WI38 (cell line): Measurements from ENCODE around the gene FBN1.

Source experiments
- H3K4me3 ChIP-seq: 2 replicates; pipeline ENCODE4 v1.5.1; 2011; ENCODE audit warnings: low read depth, mild to moderate bottlenecking, control low read depth, low read length
- TF ChIP-seq, protein P1 (sequence below): IDR thresholded peaks from 2 replicates; pipeline ENCODE4 v1.5.1; 2012; ENCODE audit warnings: low read depth, mild to moderate bottlenecking, control low read depth, low read length

The FBN1 gene

GRCh38 chr15:48440084-48440483 lies 205.4 kb downstream of the FBN1 start:
- no peak overlapping the region for H3K4me3 ChIP-seq
- TF ChIP-seq, protein P1, sequence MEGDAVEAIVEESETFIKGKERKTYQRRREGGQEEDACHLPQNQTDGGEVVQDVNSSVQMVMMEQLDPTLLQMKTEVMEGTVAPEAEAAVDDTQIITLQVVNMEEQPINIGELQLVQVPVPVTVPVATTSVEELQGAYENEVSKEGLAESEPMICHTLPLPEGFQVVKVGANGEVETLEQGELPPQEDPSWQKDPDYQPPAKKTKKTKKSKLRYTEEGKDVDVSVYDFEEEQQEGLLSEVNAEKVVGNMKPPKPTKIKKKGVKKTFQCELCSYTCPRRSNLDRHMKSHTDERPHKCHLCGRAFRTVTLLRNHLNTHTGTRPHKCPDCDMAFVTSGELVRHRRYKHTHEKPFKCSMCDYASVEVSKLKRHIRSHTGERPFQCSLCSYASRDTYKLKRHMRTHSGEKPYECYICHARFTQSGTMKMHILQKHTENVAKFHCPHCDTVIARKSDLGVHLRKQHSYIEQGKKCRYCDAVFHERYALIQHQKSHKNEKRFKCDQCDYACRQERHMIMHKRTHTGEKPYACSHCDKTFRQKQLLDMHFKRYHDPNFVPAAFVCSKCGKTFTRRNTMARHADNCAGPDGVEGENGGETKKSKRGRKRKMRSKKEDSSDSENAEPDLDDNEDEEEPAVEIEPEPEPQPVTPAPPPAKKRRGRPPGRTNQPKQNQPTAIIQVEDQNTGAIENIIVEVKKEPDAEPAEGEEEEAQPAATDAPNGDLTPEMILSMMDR = no peak

DNA sequence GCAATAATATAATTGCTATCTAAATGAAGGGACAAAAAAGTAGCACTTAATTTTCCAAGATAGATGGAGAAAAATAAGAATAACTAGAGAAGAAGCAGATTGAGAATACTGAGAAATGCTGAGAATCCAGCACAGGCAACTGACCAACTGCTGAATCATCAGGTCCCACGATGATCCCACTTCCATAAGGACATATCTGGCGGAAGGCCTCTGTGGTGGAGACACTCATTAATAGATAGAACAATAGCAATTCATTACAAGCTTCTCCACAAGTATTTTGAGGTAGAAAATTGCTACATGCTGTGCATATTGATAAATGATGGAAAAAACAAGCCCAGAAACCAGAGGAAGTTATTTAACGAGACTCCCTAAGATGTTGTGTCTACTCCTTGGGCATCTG lies 208.3 kb downstream of the FBN1 start:
- no peak overlapping the region for H3K4me3 ChIP-seq

DNA sequence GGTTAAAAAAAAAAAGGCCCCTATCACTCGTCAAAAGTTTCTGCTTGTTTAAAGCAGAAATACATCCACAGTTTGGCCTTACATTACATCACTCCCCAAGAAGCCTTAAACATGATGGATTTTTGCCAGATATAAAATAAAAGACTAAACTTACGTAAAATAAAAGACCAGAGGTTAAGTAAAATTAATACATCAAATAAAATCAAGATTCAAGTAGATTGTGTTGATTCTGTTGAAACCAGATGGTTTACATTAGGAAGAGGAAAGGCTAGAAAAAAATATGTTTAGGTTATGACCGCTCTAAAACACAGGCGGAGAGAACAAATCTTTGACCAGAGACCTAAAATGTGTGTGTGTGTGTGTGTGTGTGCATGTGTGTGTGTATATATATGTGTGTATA lies 210.2 kb downstream of the FBN1 start:
- H3K4me3 ChIP-seq = no peak overlapping the region
- TF ChIP-seq, protein P1 = no peak

More for the DNA sequence above, 208.3 kb downstream of the FBN1 start:
- TF ChIP-seq, protein P1 = no peak

DNA sequence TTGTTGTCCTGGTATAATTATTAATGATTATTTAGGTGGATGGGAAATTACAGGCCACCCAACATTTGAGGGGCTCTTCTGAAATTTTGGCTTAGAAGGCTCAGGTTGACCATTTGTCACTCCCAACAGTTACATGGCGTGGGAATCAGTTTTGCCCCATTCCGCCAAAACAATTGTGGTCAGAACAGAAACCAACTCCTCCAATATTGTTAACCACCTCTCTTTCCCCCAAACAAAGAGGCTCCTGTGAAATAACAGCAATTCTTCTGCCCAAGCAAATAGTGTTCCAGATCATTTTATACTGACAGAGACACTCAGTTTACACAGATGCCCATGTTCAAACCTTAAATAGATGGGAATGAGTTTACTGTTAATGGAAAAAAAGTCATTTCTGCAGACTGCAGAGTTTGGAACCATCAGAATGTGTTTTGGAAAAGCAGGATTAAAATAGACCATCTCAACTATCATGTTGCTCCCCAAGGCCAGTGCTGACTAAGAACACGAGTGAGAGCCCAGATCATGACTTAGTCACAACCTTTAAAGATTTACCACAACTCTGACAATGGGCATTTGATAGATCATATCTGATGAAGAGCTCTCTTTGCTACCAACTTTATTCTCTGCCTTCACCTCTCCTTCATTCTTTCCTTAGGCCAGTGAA lies 212.2 kb downstream of the FBN1 start:
- TF ChIP-seq, protein P1 = no peak
- H3K4me3 ChIP-seq = no peak overlapping the region

DNA sequence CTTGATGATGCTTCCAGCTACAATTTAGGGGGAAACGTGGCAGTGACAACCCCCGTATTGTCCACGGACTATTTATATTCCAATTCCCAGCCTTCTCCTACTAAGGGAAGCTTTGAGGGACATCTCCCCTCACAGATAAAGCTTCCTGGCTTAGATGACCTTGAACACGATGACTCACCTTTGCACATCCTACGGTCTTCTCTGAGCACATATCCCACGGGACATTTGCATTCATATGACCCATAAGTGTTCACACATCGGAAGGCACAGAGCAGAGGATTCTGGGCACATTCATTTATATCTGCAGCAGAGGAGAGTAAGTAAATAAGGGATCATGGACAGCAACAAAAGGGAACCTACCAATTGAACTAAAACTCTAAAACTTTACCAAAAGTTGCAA lies 212.8 kb downstream of the FBN1 start:
- TF ChIP-seq, protein P1 = no peak
- no peak overlapping the region for H3K4me3 ChIP-seq

- TF ChIP-seq, protein P1 = no peak
- H3K4me3 ChIP-seq = no peak overlapping the region
Measured at GRCh38 chr15:48427960-48428547, 217.5 kb downstream of the FBN1 start.

GRCh38 chr15:48427479-48427878 lies 218.0 kb downstream of the FBN1 start:
- no peak overlapping the region for H3K4me3 ChIP-seq
- TF ChIP-seq, protein P1 = no peak
